PFSK-1 (cell line): Measurements from ENCODE around the gene RNF17.

Source experiments
- SIN3A ChIP-seq: IDR thresholded peaks from 2 replicates; pipeline ENCODE4 v1.6.1; 2012; ENCODE audit warnings: mild to moderate bottlenecking, low read length, moderate library complexity, borderline replicate concordance; ENCODE audit not compliant: insufficient read depth
- TAF1 ChIP-seq: IDR thresholded peaks from 2 replicates; pipeline ENCODE4 v1.6.1; 2012; ENCODE audit warnings: low read length, control low read depth, borderline replicate concordance; ENCODE audit not compliant: insufficient read depth
- TF ChIP-seq, protein P1 (sequence below), 2 experiments: IDR thresholded peaks; 2 replicates each; pipeline versions ENCODE4 v1.6.1 to v1.8.0; 2011 to 2012; ENCODE audit warnings: low read depth in 2 of 2, low read length in 2 of 2, control low read depth in 1 of 2, inconsistent platforms in 1 of 2, mild to moderate bottlenecking in 1 of 2, moderate library complexity in 1 of 2; ENCODE audit not compliant: insufficient read depth in 1 of 2

DNA sequence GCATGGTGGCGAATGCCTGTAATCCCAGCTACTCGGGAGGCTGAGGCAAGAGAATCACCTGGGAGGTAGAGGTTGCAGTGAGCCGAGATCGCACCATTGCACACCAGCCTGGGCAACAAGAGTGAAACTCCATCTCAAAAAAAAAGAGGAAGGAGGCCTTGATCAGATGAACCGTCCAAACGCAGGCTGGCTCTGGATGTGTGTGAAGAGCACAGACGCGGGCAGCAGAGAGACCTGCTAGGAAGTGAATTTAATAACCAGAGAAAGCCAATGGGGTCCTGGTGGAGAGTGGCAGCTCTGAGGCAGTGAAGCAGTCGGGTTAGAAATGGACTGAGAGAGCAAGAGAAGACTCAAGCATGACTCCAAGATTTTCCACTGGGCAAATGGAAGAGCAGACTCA, 136.5 kb downstream of the RNF17 start:
- no peak for TF ChIP-seq SIN3A
- TF ChIP-seq, protein P1, sequence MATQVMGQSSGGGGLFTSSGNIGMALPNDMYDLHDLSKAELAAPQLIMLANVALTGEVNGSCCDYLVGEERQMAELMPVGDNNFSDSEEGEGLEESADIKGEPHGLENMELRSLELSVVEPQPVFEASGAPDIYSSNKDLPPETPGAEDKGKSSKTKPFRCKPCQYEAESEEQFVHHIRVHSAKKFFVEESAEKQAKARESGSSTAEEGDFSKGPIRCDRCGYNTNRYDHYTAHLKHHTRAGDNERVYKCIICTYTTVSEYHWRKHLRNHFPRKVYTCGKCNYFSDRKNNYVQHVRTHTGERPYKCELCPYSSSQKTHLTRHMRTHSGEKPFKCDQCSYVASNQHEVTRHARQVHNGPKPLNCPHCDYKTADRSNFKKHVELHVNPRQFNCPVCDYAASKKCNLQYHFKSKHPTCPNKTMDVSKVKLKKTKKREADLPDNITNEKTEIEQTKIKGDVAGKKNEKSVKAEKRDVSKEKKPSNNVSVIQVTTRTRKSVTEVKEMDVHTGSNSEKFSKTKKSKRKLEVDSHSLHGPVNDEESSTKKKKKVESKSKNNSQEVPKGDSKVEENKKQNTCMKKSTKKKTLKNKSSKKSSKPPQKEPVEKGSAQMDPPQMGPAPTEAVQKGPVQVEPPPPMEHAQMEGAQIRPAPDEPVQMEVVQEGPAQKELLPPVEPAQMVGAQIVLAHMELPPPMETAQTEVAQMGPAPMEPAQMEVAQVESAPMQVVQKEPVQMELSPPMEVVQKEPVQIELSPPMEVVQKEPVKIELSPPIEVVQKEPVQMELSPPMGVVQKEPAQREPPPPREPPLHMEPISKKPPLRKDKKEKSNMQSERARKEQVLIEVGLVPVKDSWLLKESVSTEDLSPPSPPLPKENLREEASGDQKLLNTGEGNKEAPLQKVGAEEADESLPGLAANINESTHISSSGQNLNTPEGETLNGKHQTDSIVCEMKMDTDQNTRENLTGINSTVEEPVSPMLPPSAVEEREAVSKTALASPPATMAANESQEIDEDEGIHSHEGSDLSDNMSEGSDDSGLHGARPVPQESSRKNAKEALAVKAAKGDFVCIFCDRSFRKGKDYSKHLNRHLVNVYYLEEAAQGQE (IDR thresholded peaks at IDR 0.05; ENCODE audit: insufficient read depth in 1 of 2, low read depth in 2 of 2, low read length in 2 of 2), result no peak
- no peak for TF ChIP-seq TAF1
